ENCODE measurements around the gene CAMSAP2.
A peak's percentile ranks its signal among the peaks of the same experiment; 100 is the strongest.

The CAMSAP2 gene

GRCh38 chr1:200738327-200738948 is at the start of gene CAMSAP2:
TSS of gene CAMSAP2 (plus strand) at chr1:200738893. CDS start at chr1:200739828, 935 bp downstream.
- peak; percentile 52 to 71 for DNase-seq

GRCh38 chr1:200692316-200692715 is 46.4 kb upstream of the CAMSAP2 start:
- DNase-seq: no peak

GRCh38 chr1:200693327-200693726 is 45.4 kb upstream of the CAMSAP2 start:
- DNase-seq: no peak

- no peak for DNase-seq
These were observed 44.0 kb upstream of the CAMSAP2 start for GRCh38 chr1:200694738-200695137.

GRCh38 chr1:200699871-200700270 is 38.8 kb upstream of the CAMSAP2 start:
- DNase-seq: peak in 1 of 2 donors; percentile 2

GRCh38 chr1:200704986-200705500 is 33.6 kb upstream of the CAMSAP2 start:
- no peak for DNase-seq

- DNase-seq: no peak
These were observed 32.4 kb upstream of the CAMSAP2 start for GRCh38 chr1:200706111-200706814.

GRCh38 chr1:200707116-200707515 is 31.6 kb upstream of the CAMSAP2 start:
- DNase-seq: no peak

GRCh38 chr1:200708161-200708560 is 30.5 kb upstream of the CAMSAP2 start:
- no peak for DNase-seq

- DNase-seq: no peak
These were observed 29.9 kb upstream of the CAMSAP2 start for GRCh38 chr1:200708769-200709168.

- no peak for DNase-seq
These were observed 28.5 kb upstream of the CAMSAP2 start for GRCh38 chr1:200710166-200710565.

- DNase-seq: no peak
These were observed 24.0 kb upstream of the CAMSAP2 start for GRCh38 chr1:200714504-200715187.

GRCh38 chr1:200720199-200720598 is 18.5 kb upstream of the CAMSAP2 start:
- DNase-seq: no peak

GRCh38 chr1:200724064-200724463 is 14.6 kb upstream of the CAMSAP2 start:
- DNase-seq: no peak

- DNase-seq: no peak
These were observed 11.4 kb upstream of the CAMSAP2 start for GRCh38 chr1:200727257-200727656.

- no peak for DNase-seq
These were observed 8.8 kb upstream of the CAMSAP2 start for GRCh38 chr1:200729863-200730262.

GRCh38 chr1:200731654-200732332 is 6.9 kb upstream of the CAMSAP2 start:
- DNase-seq: no peak

- DNase-seq: no peak
These were observed 6.3 kb upstream of the CAMSAP2 start for GRCh38 chr1:200732438-200732837.

- no peak for DNase-seq
These were observed 4.8 kb upstream of the CAMSAP2 start for GRCh38 chr1:200733907-200734306.

GRCh38 chr1:200737647-200738291 is 924 bp upstream of the CAMSAP2 start:
- DNase-seq: no peak

GRCh38 chr1:200738949-200739651 is 407 bp downstream of the CAMSAP2 start:
- DNase-seq: peak; percentile 4 to 45

Data from CD4-positive, alpha-beta T cell treated with Interferon alpha-2 for 1 hour (primary cell).